OCI-LY3 (cell line): ENCODE data around the gene NINJ1.

Source experiments
- H2AFZ ChIP-seq: fragments of 200-600, 300-600 bp; shearing (Covaris generic); 2 replicates; pipeline ENCODE4 v1.6.0; 2014; ENCODE audit warnings: antibody characterized with exemption, low read depth, low read length
- H3K27ac ChIP-seq: fragments of 200-600, 300-600 bp; sonication (generic); 2 replicates; pipeline ENCODE4 v1.5.1; 2014; ENCODE audit warnings: mild to moderate bottlenecking, low read length, moderate library complexity, mixed read lengths
- H3K27me3 ChIP-seq: fragments of 200-600, 300-600 bp; sonication (generic); 2 replicates; pipeline ENCODE4 v1.6.1; 2014; ENCODE audit warnings: low read depth, low read length, mixed read lengths
- H3K36me3 ChIP-seq: fragments of 200-600, 300-600 bp; sonication (generic); replicated peaks from 2 replicates; pipeline ENCODE3; 2014; ENCODE audit warnings: low read depth, low read length, mixed read lengths
- H3K4me1 ChIP-seq: fragments of 300-600, 200-600 bp; sonication (generic); 2 replicates; pipeline ENCODE4 v1.6.1; 2014; ENCODE audit warnings: low read length, mixed read lengths
- H3K4me2 ChIP-seq: fragments of 200-600, 300-600 bp; sonication (generic); 2 replicates; pipeline ENCODE4 v1.6.1; 2014; ENCODE audit warnings: low read length, mixed read lengths
- H3K4me3 ChIP-seq: fragments of 300-600, 200-600 bp; sonication (generic); 2 replicates; pipeline ENCODE4 v1.5.1; 2014; ENCODE audit warnings: antibody characterized with exemption, mild to moderate bottlenecking, low read length, moderate library complexity
- H3K79me2 ChIP-seq: fragments of 300-600, 200-600 bp; shearing (Covaris generic); 2 replicates; pipeline ENCODE4 v1.6.1; 2014; ENCODE audit warnings: mild to moderate bottlenecking, low read length, mixed read lengths
- H3K9ac ChIP-seq: fragments of 300-600, 200-600 bp; shearing (Covaris generic); 2 replicates; pipeline ENCODE4 v1.6.0; 2014; ENCODE audit warnings: mild to moderate bottlenecking, low read length, moderate library complexity
- H3K9me3 ChIP-seq: fragments of 200-600, 300-600 bp; shearing (Covaris generic); 2 replicates; pipeline ENCODE4 v1.6.1; 2014; ENCODE audit warnings: low read length, mixed read lengths; ENCODE audit not compliant: insufficient read depth
- H4K20me1 ChIP-seq: fragments of 200-600, 300-600 bp; sonication (generic); 2 replicates; pipeline ENCODE4 v1.6.1; 2016; ENCODE audit warnings: low read length, mixed read lengths; ENCODE audit not compliant: insufficient read depth
- EZH2phosphoT487 ChIP-seq: fragments of 200-600 bp; shearing (Covaris generic); IDR thresholded peaks from 2 replicates; pipeline ENCODE4 v1.6.1; 2018; ENCODE audit warnings: antibody characterized with exemption, mixed run types, low read depth
- TF ChIP-seq, protein P1 (sequence below): fragments of 200-600, 300-600 bp; sonication (generic); IDR thresholded peaks from 2 replicates; pipeline ENCODE4 v1.5.1; 2014; ENCODE audit warnings: antibody characterized with exemption, low read length, low read depth

Gene NINJ1

DNA sequence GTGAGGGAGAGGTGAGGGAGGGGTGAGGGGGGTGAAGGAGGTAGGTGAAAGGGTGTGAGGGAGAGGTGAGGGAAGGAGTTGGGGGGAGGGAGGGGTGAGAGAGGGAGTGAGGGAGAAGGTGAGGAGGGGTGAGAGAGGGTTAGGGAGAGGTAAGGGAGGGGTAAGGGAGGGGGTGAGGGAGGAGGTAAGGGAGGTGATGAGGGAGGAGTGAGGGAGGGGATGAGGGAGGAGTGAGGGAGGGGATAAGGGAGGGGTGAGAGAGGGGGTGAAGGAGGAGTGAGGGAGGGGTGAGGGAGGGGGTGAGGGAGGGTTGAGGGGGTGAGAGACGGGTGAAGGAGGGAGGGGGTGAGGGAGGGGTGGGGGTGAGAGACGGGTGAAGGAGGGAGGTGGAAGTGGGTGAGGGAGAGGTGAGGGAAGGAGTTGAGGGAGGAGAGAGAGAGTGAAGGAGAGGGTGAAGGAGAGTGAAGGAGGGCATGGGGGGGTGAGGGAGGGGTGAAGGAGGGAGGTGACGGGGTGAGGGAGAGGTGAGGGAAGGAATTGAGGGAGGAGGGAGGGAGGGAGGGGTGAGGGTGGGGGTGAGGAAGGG, 18.5 kb downstream of the NINJ1 start:
- Histone ChIP-seq H3K9me3 (no peaks in the 10 kb centered on the region), H3K36me3 (no peaks in the 10 kb centered on the region), H3K4me3 (no peak overlapping the region), H3K9ac (no peak overlapping the region), H4K20me1 (no peaks in the 10 kb centered on the region), H2AFZ (no peak overlapping the region), H3K27ac (no peak overlapping the region), H3K4me2 (no peak overlapping the region), H3K79me2 (no peaks in the 10 kb centered on the region), H3K27me3 (no peaks in the 10 kb centered on the region), H3K4me1 (peaks cover 12% of the 10 kb centered on the region)
- TF ChIP-seq EZH2phosphoT487, result no peak
- TF ChIP-seq, protein P1, sequence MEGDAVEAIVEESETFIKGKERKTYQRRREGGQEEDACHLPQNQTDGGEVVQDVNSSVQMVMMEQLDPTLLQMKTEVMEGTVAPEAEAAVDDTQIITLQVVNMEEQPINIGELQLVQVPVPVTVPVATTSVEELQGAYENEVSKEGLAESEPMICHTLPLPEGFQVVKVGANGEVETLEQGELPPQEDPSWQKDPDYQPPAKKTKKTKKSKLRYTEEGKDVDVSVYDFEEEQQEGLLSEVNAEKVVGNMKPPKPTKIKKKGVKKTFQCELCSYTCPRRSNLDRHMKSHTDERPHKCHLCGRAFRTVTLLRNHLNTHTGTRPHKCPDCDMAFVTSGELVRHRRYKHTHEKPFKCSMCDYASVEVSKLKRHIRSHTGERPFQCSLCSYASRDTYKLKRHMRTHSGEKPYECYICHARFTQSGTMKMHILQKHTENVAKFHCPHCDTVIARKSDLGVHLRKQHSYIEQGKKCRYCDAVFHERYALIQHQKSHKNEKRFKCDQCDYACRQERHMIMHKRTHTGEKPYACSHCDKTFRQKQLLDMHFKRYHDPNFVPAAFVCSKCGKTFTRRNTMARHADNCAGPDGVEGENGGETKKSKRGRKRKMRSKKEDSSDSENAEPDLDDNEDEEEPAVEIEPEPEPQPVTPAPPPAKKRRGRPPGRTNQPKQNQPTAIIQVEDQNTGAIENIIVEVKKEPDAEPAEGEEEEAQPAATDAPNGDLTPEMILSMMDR, result no peak

DNA sequence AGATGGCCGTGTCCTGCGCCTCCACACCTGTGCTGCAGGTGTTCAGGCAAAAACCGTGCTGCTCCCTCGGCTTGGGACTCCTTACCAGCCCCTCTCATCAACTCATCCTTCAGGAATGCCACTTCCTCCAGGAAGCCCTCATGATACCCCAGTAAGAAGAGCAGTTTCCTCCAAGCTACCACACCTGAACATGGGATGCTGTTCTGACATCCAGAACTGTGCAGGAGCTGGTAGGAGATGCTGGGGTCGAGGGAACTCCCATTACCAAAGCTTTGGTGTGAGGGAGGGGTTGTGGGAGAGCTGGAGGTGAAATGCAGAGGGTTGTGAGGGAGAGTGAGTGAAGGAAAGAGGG, 19.1 kb downstream of the NINJ1 start:
- H3K9ac ChIP-seq, result no peak overlapping the region
- H3K4me1 ChIP-seq, result peaks cover 12% of the 10 kb centered on the region
- H3K27ac ChIP-seq, result no peak overlapping the region

DNA sequence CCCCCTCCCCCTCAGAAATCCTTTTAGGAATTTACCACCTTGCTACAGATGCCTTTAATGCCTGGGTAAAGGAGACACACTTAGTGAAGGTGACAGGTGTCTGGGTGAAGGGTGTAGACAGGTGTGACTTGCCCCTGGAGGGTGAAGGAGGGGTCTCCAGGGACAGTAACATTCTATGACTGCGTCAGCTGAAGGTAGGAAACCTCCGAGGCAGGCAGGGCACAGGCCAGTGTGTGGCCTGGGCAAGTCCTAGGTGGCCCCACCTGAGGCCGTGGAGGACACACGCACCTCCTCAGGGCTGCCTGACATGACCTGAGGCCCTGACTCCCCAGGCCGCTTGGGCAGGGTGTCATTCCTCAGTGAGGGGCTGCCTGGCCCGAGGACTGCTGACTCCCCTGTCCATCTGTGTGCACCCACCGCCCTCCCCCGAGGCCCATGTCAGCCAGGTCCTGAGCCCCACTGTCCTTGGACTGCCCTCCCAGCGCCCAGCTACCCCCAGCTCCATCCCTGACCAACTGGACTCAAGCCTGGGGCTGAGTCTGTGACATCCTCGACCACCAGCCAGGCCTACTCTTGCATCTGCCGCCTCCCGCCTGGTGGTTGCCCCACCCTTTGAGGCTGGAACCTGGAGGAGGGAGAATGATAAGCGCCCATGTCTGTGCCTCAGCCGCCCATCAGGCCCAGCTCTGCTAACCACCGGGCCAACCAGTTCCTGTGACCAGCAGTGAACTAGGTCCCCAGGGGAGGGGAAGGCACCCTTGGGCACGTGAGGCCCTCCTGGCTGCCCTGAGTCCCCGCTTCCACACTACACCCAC, 19.7 kb downstream of the NINJ1 start:
- H3K4me1 ChIP-seq, result peaks cover 12% of the 10 kb centered on the region
- no peaks in the 10 kb centered on the region for H4K20me1 ChIP-seq
- no peaks in the 10 kb centered on the region for H3K79me2 ChIP-seq
- no peak overlapping the region for H2AFZ ChIP-seq
- TF ChIP-seq EZH2phosphoT487, result no peak
- TF ChIP-seq, protein P1, result no peak
- H3K27me3 ChIP-seq, result no peaks in the 10 kb centered on the region
- H3K36me3 ChIP-seq, result no peaks in the 10 kb centered on the region
- H3K27ac ChIP-seq, result no peak overlapping the region
- H3K4me2 ChIP-seq, result no peak overlapping the region
- H3K9me3 ChIP-seq, result no peaks in the 10 kb centered on the region
- H3K9ac ChIP-seq, result no peak overlapping the region
- H3K4me3 ChIP-seq, result no peak overlapping the region

More for the DNA sequence above, 19.1 kb downstream of the NINJ1 start:
- Histone ChIP-seq H3K36me3 (no peaks in the 10 kb centered on the region), H3K9me3 (no peaks in the 10 kb centered on the region), H3K27me3 (no peaks in the 10 kb centered on the region), H2AFZ (no peak overlapping the region), H3K4me3 (no peak overlapping the region), H3K79me2 (no peaks in the 10 kb centered on the region), H3K4me2 (no peak overlapping the region), H4K20me1 (no peaks in the 10 kb centered on the region)
- TF ChIP-seq, protein P1, result no peak
- no peak for TF ChIP-seq EZH2phosphoT487

DNA sequence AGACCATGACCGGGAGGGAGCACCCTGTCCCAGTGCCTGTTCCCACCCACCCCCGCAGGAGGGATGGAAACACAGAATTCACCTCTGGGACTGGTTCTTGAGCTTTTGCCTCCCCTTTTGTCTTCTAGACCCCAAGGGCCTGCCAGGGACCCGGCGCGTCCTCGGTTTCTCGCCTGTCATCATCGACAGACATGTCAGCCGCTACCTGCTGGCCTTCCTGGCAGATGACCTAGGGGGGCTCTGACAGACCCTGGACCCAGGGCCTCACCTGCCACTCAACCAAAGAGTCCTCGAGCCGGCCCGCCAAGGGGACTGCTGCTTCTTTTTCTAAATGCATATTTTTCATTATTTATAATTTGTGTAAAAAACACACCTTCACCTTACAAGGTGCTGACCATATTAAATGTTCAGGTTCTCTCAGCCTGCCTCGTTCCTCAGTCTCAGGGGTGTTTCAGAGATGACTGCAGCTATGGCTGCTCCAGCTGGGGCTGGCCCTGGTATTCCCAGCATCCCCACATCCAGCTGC, 21.1 kb downstream of the NINJ1 start:
- no peak overlapping the region for H3K27ac ChIP-seq
- no peak overlapping the region for H3K4me2 ChIP-seq
- peaks cover 26% of the 10 kb centered on the region for H3K4me1 ChIP-seq
- H3K36me3 ChIP-seq, result no peaks in the 10 kb centered on the region
- no peak overlapping the region for H2AFZ ChIP-seq
- H4K20me1 ChIP-seq, result no peaks in the 10 kb centered on the region
- H3K4me3 ChIP-seq, result no peak overlapping the region
- H3K9ac ChIP-seq, result no peak overlapping the region
- H3K79me2 ChIP-seq, result no peaks in the 10 kb centered on the region
- H3K27me3 ChIP-seq, result no peaks in the 10 kb centered on the region
- no peaks in the 10 kb centered on the region for H3K9me3 ChIP-seq
- no peak for TF ChIP-seq EZH2phosphoT487
- TF ChIP-seq, protein P1, result no peak
